ENCODE results near the gene GMDS.

Gene GMDS

GRCh38 chr6:1591243-1591642, 654.2 kb downstream of the GMDS start:
- DNase-seq (ENCODE audit: low read depth in 2 of 2), result no peak

DNA sequence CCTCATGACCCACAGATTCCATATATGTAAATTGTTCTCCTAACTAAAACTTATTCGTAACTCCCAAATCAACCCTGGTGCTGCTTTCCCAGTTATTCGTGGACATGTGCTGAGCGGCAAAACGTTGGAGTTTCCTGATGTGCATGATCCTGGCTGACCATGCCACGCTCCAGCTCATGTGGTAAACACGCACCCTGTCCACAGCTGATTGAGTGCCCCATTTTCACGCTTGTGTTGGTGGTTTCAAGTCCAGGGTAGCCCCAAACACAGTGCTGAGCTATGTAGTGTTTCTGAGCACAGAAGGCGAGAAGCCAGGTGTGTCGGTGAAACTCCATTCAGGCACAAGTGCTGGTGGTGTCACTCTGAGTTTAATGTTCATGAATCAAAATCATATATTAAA, 654.8 kb downstream of the GMDS start:
- no peak for DNase-seq (ENCODE audit: low read depth in 2 of 2)

GRCh38 chr6:1589208-1589607, 656.2 kb downstream of the GMDS start:
- no peak for DNase-seq (ENCODE audit: low read depth in 2 of 2)

GRCh38 chr6:1587977-1588376, 657.4 kb downstream of the GMDS start:
- no peak for DNase-seq (ENCODE audit: low read depth in 2 of 2)

DNA sequence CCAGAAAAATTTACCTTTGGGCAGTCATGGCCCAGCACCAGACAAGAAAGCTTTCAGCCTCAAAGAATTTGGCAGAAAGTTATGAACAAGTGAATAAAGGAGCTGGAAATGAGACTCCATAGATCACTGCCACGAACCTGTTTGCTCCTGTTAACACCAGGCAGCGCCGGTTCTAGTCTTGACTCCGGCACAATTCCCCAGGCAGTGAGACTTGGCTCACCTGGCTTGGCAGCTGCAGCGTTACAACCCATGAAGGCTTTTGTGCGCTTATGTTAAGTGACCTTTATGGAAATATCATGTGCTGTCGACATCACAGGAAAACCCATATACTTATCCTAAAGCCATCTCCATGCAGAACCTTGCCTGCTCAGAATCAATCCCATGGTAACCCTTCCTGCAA, 657.9 kb downstream of the GMDS start:
- DNase-seq (ENCODE audit: low read depth in 2 of 2), result no peak

- DNase-seq (ENCODE audit: low read depth in 2 of 2), result no peak
Observed at GRCh38 chr6:1586861-1587450, 658.4 kb downstream of the GMDS start.

DNA sequence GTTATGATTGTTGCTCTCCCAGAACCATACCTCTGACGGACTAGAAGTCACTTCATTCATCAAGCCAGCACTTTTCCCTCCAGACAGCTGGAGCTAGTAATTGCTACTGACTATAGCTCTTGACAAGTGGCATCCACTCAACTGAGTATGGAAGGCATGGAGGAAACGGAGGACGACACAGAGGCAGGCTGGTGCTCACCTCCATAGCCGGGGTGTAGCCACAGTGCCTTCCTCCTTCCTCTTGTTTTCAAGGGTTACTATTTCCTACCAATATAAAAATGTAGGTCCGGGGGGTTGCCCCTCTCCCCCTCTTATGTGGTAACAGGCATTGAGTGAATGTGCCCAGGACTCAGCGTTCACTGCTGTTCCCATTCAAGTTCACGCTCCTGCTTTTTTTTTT, 659.1 kb downstream of the GMDS start:
- no peak for DNase-seq (ENCODE audit: low read depth in 2 of 2)

GRCh38 chr6:1585669-1586049, 659.7 kb downstream of the GMDS start:
- no peak for DNase-seq (ENCODE audit: low read depth in 2 of 2)

- no peak for DNase-seq (ENCODE audit: low read depth in 2 of 2)
Observed at GRCh38 chr6:1584996-1585668, 660.3 kb downstream of the GMDS start.

- DNase-seq (ENCODE audit: low read depth in 2 of 2), result no peak
Observed at GRCh38 chr6:1584146-1584545, 661.3 kb downstream of the GMDS start.

GRCh38 chr6:1581120-1581991, 664.0 kb downstream of the GMDS start:
- no peak for DNase-seq (ENCODE audit: low read depth in 2 of 2)

- DNase-seq (ENCODE audit: low read depth in 2 of 2), result no peak
Observed at GRCh38 chr6:1580585-1580984, 664.8 kb downstream of the GMDS start.

DNA sequence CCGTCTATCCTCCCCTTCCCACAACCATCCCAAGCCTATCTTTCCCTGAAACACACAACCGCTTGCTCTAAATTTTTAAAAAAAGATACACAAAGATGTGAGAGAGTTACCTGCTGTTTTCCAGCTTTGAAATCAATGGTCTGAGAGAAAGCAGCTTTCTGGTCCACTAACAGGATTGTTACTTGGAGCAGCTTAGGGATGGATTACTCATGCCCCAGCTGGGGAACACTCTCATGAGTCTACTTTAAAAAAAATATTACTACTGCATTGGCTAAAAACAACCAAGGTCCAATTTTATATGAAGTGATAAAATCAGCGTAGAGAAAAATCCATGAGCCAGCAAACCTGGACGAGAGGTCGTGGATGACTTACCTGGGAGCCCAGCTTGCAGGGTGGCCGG, 665.3 kb downstream of the GMDS start:
- no peak for DNase-seq (ENCODE audit: low read depth in 2 of 2)

DNA sequence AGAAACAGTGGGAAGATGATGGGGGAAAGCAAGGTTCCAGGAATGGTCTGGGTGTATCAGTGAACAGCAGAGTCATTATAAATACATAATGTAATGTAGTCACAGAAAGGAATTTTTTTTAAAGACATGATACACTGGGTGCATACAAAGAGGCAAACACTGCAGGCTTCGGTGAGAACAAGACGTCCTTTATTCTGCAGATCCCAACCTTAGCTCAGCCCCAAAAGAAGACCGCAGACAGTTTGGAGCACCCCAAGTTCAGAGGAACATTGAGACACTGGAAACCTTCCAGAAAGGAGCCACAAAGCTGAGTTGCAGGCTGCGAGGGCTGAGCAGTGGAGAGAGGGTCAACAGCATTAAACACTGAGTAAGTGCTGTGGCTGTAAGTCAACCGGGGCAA, 666.3 kb downstream of the GMDS start:
- no peak for DNase-seq (ENCODE audit: low read depth in 2 of 2)

DNA sequence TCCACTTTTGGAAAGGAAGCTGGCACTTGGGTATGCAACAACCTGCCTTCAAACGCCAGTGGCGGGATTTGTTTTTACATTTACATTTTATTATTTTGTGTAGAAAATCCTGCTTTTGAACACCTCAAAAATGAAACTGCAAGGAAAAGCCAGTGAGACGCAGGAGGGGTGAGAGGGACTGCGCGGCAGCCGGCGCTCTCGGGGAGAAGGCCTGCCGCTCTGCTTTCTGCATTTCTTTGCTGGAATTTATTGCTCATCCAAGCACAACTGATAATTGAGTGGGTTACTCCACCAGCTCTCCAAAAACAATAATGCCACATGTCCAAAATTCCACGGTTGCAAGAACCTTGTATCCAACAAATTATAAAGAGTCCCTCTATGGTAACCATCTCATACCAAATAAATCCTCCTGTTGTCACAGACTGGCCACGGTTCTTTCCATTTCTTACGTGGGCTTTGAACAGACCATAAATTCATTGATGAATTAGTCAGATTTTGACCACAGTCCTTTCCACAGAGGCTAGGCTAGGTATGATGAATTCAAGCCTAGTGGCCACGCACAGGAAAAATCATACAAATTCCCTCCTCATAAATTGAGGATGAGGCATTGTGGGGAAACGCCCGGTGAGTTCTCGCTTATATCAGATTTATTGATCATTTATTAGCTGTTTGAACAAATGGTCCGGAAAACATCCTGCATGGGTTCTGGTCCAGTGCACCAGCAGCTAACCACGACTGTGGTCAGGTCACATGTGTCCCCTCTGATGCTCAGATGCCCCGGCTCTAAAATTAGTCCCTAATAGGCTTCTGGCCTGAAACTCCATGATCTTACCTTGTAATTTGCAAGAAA, 667.3 kb downstream of the GMDS start:
- no peak for DNase-seq (ENCODE audit: low read depth in 2 of 2)

DNA sequence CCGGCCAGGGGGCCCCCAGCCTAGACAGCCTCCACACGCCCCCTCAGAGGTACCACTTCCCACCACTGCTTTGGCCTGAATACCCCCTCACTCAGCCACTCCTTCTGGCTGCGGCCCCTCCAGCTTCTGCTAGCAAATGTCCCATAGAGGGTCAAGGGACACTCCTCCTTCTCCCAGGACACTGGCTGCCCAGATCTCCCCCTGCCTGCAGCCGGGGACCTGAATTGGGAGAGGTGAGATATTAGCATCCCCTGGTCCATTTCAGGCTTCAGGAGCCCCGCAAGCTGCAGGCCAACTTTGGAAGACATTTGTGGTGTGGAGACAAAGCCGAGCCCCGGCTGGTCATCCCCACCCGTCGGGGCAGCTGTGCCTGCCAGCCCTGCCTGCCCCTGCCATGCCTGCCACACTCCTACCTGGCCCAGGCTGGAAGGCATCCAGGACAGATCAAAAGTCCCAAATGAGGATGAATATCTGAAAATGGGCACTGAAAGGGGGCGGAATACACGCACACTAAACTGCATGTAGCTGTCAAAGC, 668.2 kb downstream of the GMDS start:
- no peak for DNase-seq (ENCODE audit: low read depth in 2 of 2)

- no peak for DNase-seq (ENCODE audit: low read depth in 2 of 2)
Observed at GRCh38 chr6:1576711-1577110, 668.7 kb downstream of the GMDS start.

DNA sequence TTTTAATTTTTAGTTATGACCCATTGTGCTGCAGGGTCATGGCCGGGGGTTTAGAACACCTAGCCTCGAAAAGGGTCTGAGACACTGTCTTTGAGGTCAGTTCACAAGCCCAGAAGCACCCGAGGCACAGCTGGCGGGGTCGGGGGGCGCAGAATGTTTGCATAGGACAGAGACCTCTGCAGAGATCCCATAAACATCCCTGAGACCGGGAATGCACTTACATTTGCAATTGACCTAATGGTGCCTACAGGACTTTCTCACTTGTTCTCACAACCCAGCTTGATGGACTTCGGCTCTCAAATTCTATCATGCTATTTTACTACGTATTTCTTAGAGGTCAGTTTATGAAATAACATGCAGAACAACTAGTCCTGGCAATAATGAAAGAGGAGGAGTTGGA, 669.2 kb downstream of the GMDS start:
- DNase-seq (ENCODE audit: low read depth in 2 of 2), result no peak

DNA sequence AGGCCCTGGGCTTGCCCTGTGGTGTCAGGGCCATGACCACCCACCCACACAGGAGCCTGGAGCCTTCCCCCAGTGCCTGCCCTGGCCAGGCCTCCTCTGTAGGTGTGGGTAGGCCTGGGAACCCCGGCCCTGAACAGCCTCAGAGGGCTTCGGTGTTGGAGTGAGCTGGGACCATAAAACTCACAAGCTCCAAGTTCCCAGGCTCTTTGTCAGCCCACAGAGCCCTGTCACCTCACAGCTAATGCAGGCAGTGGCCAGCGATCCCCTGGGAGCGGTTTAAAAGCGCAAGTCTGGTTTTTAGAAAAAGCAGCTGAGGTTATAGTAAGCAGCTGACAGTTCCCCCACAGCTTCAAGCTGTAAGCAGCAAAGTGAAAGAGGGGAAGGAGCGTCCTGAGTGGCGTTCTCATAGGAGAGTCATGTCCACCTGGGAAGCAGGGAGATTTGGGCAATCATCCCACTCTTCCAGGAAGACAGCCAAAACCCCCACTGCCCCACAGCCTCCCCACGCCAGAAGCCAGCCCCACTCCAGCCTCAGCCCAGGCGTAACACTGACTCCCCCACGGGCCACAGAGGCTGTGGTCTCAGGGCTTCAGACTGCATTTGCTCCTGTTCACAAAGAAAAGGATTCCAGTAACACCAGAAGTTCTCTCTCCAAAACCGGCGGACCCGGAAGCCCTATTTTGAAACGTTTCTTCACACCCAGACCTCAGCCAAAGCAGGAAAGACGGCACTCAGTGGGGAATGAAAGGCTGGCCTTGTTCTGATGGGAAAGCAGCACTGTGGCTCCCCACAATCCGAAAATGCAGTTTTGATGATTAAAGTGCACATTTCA, 670.0 kb downstream of the GMDS start:
- DNase-seq (ENCODE audit: low read depth in 2 of 2), result no peak

DNA sequence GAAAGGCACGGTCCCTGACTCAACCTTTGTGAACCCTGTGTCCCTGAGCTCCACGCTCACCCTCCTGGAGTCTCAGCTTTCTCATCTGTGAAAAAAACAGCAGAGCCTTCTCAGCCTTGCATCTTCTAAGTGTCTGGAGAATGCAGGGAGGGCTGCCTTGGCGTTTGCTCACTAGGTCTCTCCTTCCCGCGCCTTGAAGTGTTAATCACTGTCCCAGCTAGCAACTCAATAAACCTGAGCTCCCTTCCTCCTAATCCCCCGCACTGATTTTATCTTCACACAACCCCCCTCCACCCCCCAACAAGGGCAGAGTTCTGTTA, 670.6 kb downstream of the GMDS start:
- no peak for DNase-seq (ENCODE audit: low read depth in 2 of 2)
